HG03025 (cell line): Measurements from ENCODE around the gene PLXNA1.

Experiments
- ATAC-seq: cut with Tn5 transposase; IDR thresholded peaks from one replicate; pipeline ENCODE4 v1.9.1; 2021; ENCODE audit warnings: mild to moderate bottlenecking, moderate library complexity; ENCODE audit not compliant: unreplicated experiment, low FRiP score

The PLXNA1 gene

GRCh38 chr3:126952261-126952982 lies 30.5 kb upstream of the PLXNA1 start:
- ATAC-seq: no peak

GRCh38 chr3:126952983-126953660 lies 29.8 kb upstream of the PLXNA1 start:
- no peak for ATAC-seq

DNA sequence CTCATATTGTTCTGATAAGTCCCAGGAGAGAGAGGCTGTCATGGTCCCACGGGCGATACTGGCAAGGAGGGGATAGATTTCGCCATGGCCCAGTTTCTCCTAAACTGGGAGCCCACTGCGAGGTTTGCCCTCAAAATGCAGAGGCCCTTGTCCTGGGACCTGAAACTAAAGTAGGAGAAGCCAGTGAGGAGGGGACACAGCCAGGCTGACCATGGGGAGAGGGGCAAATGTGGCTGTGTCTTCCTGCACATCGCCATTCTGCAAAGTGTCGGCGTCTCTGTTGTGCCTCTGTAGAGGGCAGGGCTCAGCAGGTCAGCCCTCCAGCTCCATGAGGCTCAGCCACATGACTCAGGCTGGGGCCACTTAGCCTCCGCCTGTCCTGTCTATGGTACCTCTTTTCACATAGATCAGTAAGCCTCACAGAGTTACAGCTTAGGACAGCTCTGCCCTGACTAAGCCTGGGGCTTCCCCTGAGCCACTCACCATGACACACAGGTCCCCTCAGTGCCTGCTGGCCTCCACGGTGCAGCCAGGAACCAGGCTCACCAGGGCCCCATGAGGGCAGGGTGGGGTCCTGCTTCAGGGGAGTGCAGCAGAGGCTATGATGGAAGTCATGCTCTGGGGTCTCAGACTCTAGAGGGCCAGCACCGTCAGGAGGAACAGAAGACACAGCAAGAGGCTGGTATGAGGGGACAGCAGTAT lies 28.6 kb upstream of the PLXNA1 start:
- ATAC-seq: peak; percentile 55

GRCh38 chr3:126955004-126955790 lies 27.7 kb upstream of the PLXNA1 start:
- peak; percentile 76 for ATAC-seq

- no peak for ATAC-seq
These were observed 26.6 kb upstream of the PLXNA1 start for GRCh38 chr3:126956361-126956760.

GRCh38 chr3:126956866-126957650 lies 25.9 kb upstream of the PLXNA1 start:
- ATAC-seq: no peak

- ATAC-seq: no peak
These were observed 24.9 kb upstream of the PLXNA1 start for GRCh38 chr3:126957776-126958637.

DNA sequence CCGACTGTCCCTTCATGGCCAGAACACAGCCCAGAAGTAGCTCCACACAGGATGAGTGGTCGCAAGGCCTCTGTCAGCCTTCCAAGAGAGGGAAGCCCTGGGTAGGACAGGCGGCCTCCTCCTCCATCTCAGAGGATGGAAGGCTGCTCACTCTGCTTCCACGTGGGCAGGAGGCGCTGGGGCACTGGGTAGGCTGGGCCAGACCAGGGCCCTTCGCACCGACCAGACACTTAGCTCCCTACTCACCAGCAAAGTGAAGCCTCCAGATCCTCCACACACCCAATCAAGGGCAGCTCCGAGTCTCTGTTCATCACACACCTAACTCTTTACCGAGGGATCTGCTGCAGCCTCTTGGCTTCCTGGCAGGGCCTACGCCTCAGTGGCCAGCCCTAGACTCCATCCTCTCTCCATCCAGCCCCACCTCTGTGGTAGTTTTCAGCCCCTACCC lies 24.3 kb upstream of the PLXNA1 start:
- ATAC-seq: no peak

GRCh38 chr3:126959136-126959920 lies 23.6 kb upstream of the PLXNA1 start:
- no peak for ATAC-seq

DNA sequence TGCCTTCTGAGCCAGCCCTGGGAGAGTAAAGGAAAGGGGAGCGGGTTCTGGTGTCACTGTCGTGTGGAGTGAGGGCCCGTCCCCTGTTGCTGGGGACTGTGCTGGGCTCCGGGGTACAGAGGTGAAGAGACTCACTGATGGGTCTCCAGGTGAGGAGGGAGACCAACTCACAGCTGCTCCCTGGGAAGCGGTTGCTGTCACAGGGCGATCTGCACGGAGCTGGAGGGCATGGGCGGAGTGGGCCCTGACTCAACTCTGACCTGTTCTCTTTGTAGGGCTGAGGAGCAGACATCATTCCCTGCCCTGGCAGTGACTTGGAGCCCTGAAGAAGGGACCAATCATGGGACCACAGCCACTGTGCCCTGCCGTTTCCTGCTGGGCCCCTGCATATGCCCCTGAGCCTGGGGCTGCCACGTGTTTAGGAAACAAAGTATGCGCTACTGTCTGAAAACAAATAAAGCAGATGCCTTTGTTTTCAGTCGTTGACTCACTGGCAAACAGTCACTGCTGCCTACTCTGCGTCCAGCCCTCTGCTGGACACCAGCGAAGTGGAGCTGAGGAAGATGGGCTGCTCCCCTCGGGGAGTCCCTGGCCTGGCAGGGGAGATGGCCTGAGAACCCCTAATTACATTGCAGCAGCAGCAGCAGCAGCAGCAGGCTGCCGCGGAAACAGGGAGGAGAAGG lies 22.9 kb upstream of the PLXNA1 start:
- ATAC-seq: no peak

DNA sequence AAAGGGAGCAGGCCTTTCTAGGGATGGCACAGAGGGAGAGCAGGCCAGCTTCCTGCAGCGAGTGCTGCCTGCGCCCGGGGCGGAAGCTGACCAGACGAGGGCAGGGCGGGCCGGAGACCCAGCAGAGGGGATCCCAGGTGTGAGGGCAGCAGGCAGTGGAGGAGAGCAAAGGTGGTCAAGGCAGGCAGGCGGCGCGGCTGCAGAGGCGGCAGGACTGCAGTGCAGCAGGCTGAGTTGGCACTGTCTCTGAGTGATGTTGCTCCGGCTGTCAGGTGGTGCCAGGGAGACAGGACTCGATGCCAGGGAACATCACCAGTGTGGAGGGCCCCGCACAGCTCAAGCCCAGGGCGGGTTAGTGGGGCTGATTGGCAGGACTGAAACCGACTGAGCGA lies 22.3 kb upstream of the PLXNA1 start:
- ATAC-seq: no peak

DNA sequence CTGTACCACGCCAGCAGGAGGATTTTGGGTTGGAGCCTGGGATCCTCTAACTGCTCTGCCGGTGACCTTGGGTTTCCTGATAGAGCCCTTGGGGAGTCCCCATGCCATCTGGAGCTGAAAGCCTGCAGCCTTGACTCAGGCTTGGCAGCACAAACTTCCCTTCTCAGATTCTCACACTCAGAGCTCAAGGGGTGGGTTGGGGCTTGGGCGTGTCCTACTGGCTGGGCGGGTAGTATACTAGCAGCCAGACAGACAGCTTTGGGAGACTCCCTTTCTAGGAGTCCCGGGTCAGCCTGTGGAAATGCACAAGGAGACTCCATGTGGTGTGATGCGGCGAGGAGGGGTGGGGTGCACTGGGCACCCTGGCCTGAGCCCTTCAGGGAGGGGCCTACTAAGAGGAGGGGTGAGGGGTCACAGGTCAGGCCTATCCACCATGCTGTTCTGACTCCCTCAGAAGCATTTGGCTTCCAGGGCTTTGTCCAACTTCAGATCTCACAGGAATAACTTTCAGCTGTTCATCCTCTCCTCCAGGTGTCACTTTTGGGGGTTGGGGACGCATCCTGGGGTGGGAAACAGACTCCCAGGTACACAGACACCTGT lies 21.6 kb upstream of the PLXNA1 start:
- ATAC-seq: no peak

DNA sequence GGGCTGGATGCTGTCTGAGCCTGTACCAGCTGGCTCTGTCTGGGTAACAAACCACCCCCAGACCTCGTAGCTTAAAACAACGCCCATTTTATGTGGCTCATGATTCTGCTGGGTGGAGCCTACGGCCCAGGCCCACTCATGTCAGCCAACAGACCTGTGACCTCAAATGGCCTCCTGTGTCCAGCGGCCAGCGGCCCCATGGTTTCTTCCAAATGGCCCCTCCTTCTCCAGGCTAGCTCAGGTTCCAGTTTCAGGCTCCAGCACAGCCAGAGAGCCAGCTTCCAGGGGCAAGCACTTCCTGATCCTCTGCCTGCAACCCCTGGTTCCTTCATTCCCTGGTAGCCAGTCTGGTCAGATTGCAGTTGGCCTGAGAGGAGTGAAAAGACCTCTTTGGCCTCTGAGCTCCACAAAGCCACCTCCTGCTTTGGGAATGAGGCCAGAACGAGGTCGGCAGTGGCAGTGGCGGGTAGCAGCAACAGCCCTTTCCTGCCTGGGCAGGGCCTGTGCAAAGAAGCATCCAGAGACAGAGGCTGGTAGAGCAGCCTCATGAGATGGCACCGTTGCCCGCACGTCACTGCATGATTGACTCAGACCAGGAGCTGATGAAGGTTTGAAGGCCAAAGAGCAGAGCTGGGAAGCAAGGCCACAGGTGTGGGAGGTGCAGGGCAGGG lies 21.0 kb upstream of the PLXNA1 start:
- ATAC-seq: no peak

DNA sequence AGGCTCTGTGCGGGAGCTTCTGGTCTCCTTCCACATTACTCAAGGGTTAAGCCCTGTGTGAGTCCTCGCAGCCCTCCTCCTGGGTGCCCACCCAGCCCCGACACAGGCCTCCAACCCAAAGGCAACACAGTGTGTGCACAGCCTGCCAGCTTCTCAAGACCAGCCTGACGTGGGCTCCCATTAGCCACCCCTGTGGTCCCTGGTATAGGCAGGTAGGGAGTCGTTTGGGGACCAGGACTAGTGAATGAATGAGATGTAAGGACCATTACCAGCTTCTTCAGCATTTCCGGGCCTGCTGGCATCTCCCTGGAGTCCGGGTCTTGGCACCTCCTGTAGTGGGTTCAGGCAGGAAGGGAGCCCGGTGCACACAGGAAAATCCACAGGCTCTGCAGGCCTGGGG lies 20.2 kb upstream of the PLXNA1 start:
- no peak for ATAC-seq

- ATAC-seq: no peak
These were observed 19.4 kb upstream of the PLXNA1 start for GRCh38 chr3:126963261-126964190.

DNA sequence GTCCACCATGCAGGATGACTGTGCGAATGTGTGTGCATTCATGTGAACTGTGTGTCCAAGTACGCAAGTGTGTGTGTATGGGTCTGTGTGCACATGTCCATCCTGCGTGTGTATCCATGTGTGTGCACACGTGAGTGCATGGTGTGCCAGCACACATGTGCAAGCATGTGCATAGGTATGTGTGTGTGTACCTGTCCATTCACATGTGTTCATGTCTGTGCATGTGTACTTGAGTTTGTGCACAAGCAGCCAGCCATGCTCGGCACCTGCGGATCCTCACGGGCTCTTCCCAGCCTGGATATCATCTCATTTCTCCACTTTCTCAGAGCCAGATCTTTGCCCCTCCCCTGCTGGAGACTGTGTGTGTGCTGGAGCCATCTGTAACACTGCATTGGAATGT lies 18.7 kb upstream of the PLXNA1 start:
- ATAC-seq: no peak
